Hepatocyte (in vitro differentiated cells): Measurements from ENCODE around the gene S100A7.

Experiments
- CTCF ChIP-seq: fragments of 200-600 bp; sonication (generic); IDR thresholded peaks from 2 replicates; pipeline ENCODE4 v1.5.1; 2016; ENCODE audit warnings: antibody characterized with exemption, mild to moderate bottlenecking; ENCODE audit not compliant: poor library complexity
- EZH2 ChIP-seq: fragments of 200-600 bp; sonication (generic); IDR thresholded peaks from 2 replicates; pipeline ENCODE4 v1.6.1; 2016; ENCODE audit warnings: antibody characterized with exemption, mild to moderate bottlenecking, borderline replicate concordance
- EZH2phosphoT487 ChIP-seq: fragments of 200-600 bp; sonication (generic); IDR thresholded peaks from one replicate; pipeline ENCODE4 v1.6.1; 2018; ENCODE audit warnings: antibody characterized with exemption, mild to moderate bottlenecking, low read depth, moderate library complexity; ENCODE audit not compliant: unreplicated experiment, severe bottlenecking

GRCh38 chr1:153430561-153430960 is 29.9 kb downstream of the S100A7 start:
- TF ChIP-seq CTCF (no peak), EZH2 (no peak), EZH2phosphoT487 (no peak)
